HepG2 (cell line): Measurements from ENCODE around the gene PRDX5. TPM values are rescaled to one million over a fixed set of nuclear protein-coding genes. Genes with fewer than 3 reads are reported as not detected.

Experiments used
- ATAC-seq: fragments of 200-7000 bp; cut with Tn5 transposase; 3 replicates; pipeline ENCODE4 v1.9.1; 2020; ENCODE audit warnings: mild to moderate bottlenecking, moderate library complexity
- BruUV-seq: library from RNA; stranded (reverse); fragments of 400-500 nt; replicated peaks from 2 replicates; lab custom pipeline; 2021; lab: Mats Ljungman, UMichigan
- CTCF ChIA-PET: fragments of 300-600 bp; formaldehyde crosslinking; extraction: SDS; loops from one replicate; lab custom pipeline; 2021; ENCODE audit warnings: low total read pairs, inconsistent platforms, low intra/inter-chr PET ratio; lab: Yijun Ruan, JAX
- POLR2A ChIA-PET: fragments of 350-600 bp; sonication (Branson Sonifier 250); formaldehyde crosslinking; loops from one replicate; lab custom pipeline; 2020; ENCODE audit warnings: antibody characterized with exemption, inconsistent platforms; lab: Yijun Ruan, JAX
- DNase-seq: peaks from one replicate; pipeline ENCODE4 v3.0.0-alpha.2; 2015; ENCODE audit warnings: low spot score
- FAIRE-seq: peaks from 3 replicates; lab custom pipeline; 2011; peaks lifted over from hg19 to GRCh38; lab: Jason Lieb, UNC
- H2AFZ ChIP-seq: one replicate; pipeline ENCODE4 v1.6.1; 2011; ENCODE audit warnings: low read length, inconsistent platforms
- H3K27ac ChIP-seq: fragments of 300-600 bp; 3 replicates; pipeline ENCODE4 v1.8.0; 2011; ENCODE audit warnings: mixed run types, mild to moderate bottlenecking, mixed read lengths, low read length, inconsistent platforms; ENCODE audit not compliant: insufficient read depth; ENCODE audit errors: extremely low read length
- H3K27me3 ChIP-seq, 2 experiments: fragments of 200-600 bp in 1 of 2; 2 replicates in 1 of 2; 3 replicates in 1 of 2; pipeline versions ENCODE4 v1.6.0 to v1.8.0; 2011; ENCODE audit warnings: low read length in 2 of 2, mild to moderate bottlenecking in 2 of 2, moderate library complexity in 2 of 2, inconsistent platforms in 1 of 2; ENCODE audit not compliant: insufficient read depth in 2 of 2, control insufficient read depth in 1 of 2
- H3K36me3 ChIP-seq, 2 experiments: fragments of 200-600 bp in 1 of 2; replicated peaks in 1 of 2; 2 replicates in 1 of 2; 3 replicates in 1 of 2; pipeline versions ENCODE4 v1.5.1 to v1.8.0; 2011; ENCODE audit warnings: low read length in 2 of 2, inconsistent platforms in 1 of 2; ENCODE audit not compliant: insufficient read depth in 2 of 2, control insufficient read depth in 1 of 2
- H3K4me1 ChIP-seq: 2 replicates; pipeline ENCODE4 v1.5.1; 2012; ENCODE audit warnings: low read length, inconsistent platforms; ENCODE audit not compliant: insufficient read depth
- H3K4me2 ChIP-seq: 2 replicates; pipeline ENCODE4 v1.6.0; 2011; ENCODE audit warnings: low read depth, low read length, inconsistent platforms
- H3K4me3 ChIP-seq, 3 experiments: fragments of 200-600 bp in 1 of 3; sonication (generic), shearing (Covaris generic) in 1 of 3; replicated peaks in 1 of 3; 2 replicates each; pipeline ENCODE4 v1.5.1; 2011 to 2016; ENCODE audit warnings: low read length in 3 of 3, inconsistent platforms in 2 of 3, low read depth in 2 of 3, mild to moderate bottlenecking in 2 of 3, control low read depth in 1 of 3, mixed read lengths in 1 of 3; ENCODE audit not compliant: insufficient read depth in 1 of 3
- H3K79me2 ChIP-seq: one replicate; pipeline ENCODE4 v1.6.1; 2011; ENCODE audit warnings: low read length, inconsistent platforms; ENCODE audit not compliant: insufficient read depth
- H3K9ac ChIP-seq: 2 replicates; pipeline ENCODE4 v1.6.0; 2011; ENCODE audit warnings: mild to moderate bottlenecking, low read depth, low read length, inconsistent platforms; ENCODE audit not compliant: insufficient read depth
- H3K9me3 ChIP-seq: 2 replicates; pipeline ENCODE4 v1.5.1; 2012; ENCODE audit warnings: mild to moderate bottlenecking, low read length
- H4K20me1 ChIP-seq: 2 replicates; pipeline ENCODE4 v1.6.0; 2011; ENCODE audit warnings: inconsistent platforms, mild to moderate bottlenecking, low read length, moderate library complexity; ENCODE audit not compliant: insufficient read depth
- NFATC3 ChIP-seq: sonication (generic); formaldehyde crosslinking; IDR thresholded peaks from 2 replicates; pipeline ENCODE4 v1.5.1; 2020; ENCODE audit warnings: mild to moderate bottlenecking, missing genetic modification reagents
- NR2F1 ChIP-seq, 2 experiments: fragments of 450-650 bp in 1 of 2; formaldehyde crosslinking in 1 of 2; IDR thresholded peaks; 2 replicates each; pipeline versions ENCODE4 v1.5.0 to v1.6.1; 2016 to 2020; ENCODE audit warnings: mild to moderate bottlenecking in 1 of 2, missing compliant biosample characterization in 1 of 2, missing genetic modification reagents in 1 of 2, moderate library complexity in 1 of 2
- RFX1 ChIP-seq: fragments of 450-650 bp; IDR thresholded peaks from 2 replicates; pipeline ENCODE4 v1.6.1; 2017
- RNF2 ChIP-seq: fragments of 450-650 bp; conservative IDR thresholded peaks from 2 replicates; pipeline ENCODE4 v1.6.1; 2016; ENCODE audit warnings: low read depth
- ZNF232 ChIP-seq: sonication (generic); formaldehyde crosslinking; IDR thresholded peaks from 2 replicates; pipeline ENCODE4 v1.4.0; 2020; ENCODE audit warnings: missing genetic modification reagents, borderline replicate concordance
- ZNF251 ChIP-seq: sonication (generic); formaldehyde crosslinking; IDR thresholded peaks from 2 replicates; pipeline ENCODE4 v1.9.0; 2021; ENCODE audit warnings: mild to moderate bottlenecking, missing genetic modification reagents
- ZNF296 ChIP-seq: sonication (generic); formaldehyde crosslinking; conservative IDR thresholded peaks from 2 replicates; pipeline ENCODE4 v1.5.0; 2020; ENCODE audit warnings: mild to moderate bottlenecking, missing genetic modification reagents
- ZNF598 ChIP-seq: sonication (generic); formaldehyde crosslinking; IDR thresholded peaks from 2 replicates; pipeline ENCODE4 v1.5.1; 2020; ENCODE audit warnings: mild to moderate bottlenecking, missing genetic modification reagents, borderline replicate concordance
- WGBS: methylation state at CpG from one replicate; pipeline ENCODE4 v1.1.6; 2017; ENCODE audit warnings: low lambda C conversion rate; 5-methylcytosine and 5-hydroxymethylcytosine counted together
- in situ Hi-C: cut with HindIII; loops from 2 replicates; pipeline ENCODE4 v1.10.0; 2017; ENCODE audit warnings: low pct_unique_long_range_greater_than_20kb; ENCODE audit not compliant: extremely low pct_ligation_motif_present
- intact Hi-C: fragments of 100-400 bp; cut with micrococcal nuclease; formaldehyde crosslinking; loops from one replicate; pipeline ENCODE4 v1.10.0; 2022; ENCODE audit not compliant: unreplicated experiment
- polyA plus RNA-seq, 8 experiments: library from polyadenylated mRNA; depleted of rRNA in 3 of 8; stranded (reverse) in 7 of 8; unstranded in 1 of 8; fragments of >200 nt; fragmentation: Illumina TruSeq in 4 of 8; extraction: Trizol in 4 of 8; gene quantifications; 2 replicates each; pipeline versions ENCODE4 v1.2.1 to v1.2.3, GENCODE V29; 2011 to 2016; ENCODE audit warnings: low read depth in 4 of 8, missing spikeins in 1 of 8, mixed read lengths in 1 of 8; ENCODE audit not compliant: insufficient read depth in 1 of 8
- total RNA-seq, 5 experiments: library from RNA; depleted of rRNA; stranded (reverse); fragments of >200 nt; fragmentation: Illumina TruSeq; extraction: Trizol; gene quantifications; 2 replicates each; pipeline ENCODE4 v1.2.3, GENCODE V29; 2016; ENCODE audit warnings: low read depth in 1 of 5
- TF ChIP-seq, protein P1 (sequence below): sonication (generic); formaldehyde crosslinking; IDR thresholded peaks from 2 replicates; pipeline ENCODE4 v1.8.0; 2022; ENCODE audit warnings: mild to moderate bottlenecking, missing genetic modification reagents

The PRDX5 gene
- total and polyA plus RNA-seq, 2 of the 13 experiments (the other 11 are each of a cell fraction or from before 2014, with no cell fraction given): 215 to 311 TPM

GRCh38 chr11:64339754-64340408 is 22.0 kb downstream of the PRDX5 start, which contains the start of gene CCDC88B:
Gene CCDC88B, plus strand, starts transcription at chr11:64340204. Its CDS starts 63 bp downstream, at chr11:64340267.
- Histone ChIP-seq H3K79me2 (no peaks in the 10 kb centered on the region), H3K9ac (no peak within 1 kb of the TSS), H3K36me3 (no peaks in the 10 kb centered on the region), H3K27me3 (peaks cover 3 to 40% of the 10 kb centered on the region in 2 experiments; a peak in 3 of 5 replicates), H3K27ac (no peak within 1 kb of the TSS), H2AFZ (no peak within 1 kb of the TSS), H3K4me1 (peaks cover 36% of the 10 kb centered on the region)
- 54% methylated on average over 7 of the region's 16 CpGs for WGBS
- in situ Hi-C loops: no loop called here
- TF ChIP-seq RNF2 (no peak), RFX1 (no peak), ZNF251 (no peak), ZNF296 (CRISPR knock-in tag) (no peak), NR2F1 (CRISPR knock-in tag; IDR thresholded peaks at IDR 0.05) (no peak), NFATC3 (no peak), ZNF232 (no peak), ZNF598 (CRISPR knock-in tag) (no peak)
- TF ChIP-seq, protein P1, sequence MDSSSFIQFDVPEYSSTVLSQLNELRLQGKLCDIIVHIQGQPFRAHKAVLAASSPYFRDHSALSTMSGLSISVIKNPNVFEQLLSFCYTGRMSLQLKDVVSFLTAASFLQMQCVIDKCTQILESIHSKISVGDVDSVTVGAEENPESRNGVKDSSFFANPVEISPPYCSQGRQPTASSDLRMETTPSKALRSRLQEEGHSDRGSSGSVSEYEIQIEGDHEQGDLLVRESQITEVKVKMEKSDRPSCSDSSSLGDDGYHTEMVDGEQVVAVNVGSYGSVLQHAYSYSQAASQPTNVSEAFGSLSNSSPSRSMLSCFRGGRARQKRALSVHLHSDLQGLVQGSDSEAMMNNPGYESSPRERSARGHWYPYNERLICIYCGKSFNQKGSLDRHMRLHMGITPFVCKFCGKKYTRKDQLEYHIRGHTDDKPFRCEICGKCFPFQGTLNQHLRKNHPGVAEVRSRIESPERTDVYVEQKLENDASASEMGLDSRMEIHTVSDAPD (CRISPR knock-in tag): no peak
- TF ChIP-seq, all 625 proteins: peak for 0
- CTCF ChIA-PET: interaction anchor here (0.8 kb wide), 1 partner anchor 16 kb away, joined by 3 read pairs; no protein-coding TSS in a partner anchor
- Histone ChIP-seq H4K20me1 (no peaks in the 10 kb centered on the region), H3K9me3 (no peaks in the 10 kb centered on the region), H3K4me3 (peak within 1 kb of the TSS; percentile 12 to 58 (median 27); a peak in 1 of 6 replicates), H3K4me2 (peak within 1 kb of the TSS; percentile 55)
- intact Hi-C loops: no loop called here
- DNase-seq: no peak
- no peak for ATAC-seq
- FAIRE-seq: no peak
- POLR2A ChIA-PET: no interaction called here
- no TSS peak for BruUV-seq
